Lower leg skin (tissue), 3 donors: Measurements from ENCODE around the gene LTB4R.

Experiments
- POLR2A ChIP-seq, 2 donors: fragments of 450-650 bp; IDR thresholded peaks; one replicate each; pipeline ENCODE4 v1.6.1; 2016 to 2017; ENCODE audit warnings: antibody characterized with exemption in 2 of 2, mild to moderate bottlenecking in 1 of 2, moderate library complexity in 1 of 2
- TF ChIP-seq, protein P1 (sequence below), 3 donors: fragments of 450-650 bp; IDR thresholded peaks; one replicate each; pipeline ENCODE4 v1.5.1; 2016; ENCODE audit warnings: antibody characterized with exemption in 3 of 3, mild to moderate bottlenecking in 3 of 3, moderate library complexity in 2 of 3

DNA sequence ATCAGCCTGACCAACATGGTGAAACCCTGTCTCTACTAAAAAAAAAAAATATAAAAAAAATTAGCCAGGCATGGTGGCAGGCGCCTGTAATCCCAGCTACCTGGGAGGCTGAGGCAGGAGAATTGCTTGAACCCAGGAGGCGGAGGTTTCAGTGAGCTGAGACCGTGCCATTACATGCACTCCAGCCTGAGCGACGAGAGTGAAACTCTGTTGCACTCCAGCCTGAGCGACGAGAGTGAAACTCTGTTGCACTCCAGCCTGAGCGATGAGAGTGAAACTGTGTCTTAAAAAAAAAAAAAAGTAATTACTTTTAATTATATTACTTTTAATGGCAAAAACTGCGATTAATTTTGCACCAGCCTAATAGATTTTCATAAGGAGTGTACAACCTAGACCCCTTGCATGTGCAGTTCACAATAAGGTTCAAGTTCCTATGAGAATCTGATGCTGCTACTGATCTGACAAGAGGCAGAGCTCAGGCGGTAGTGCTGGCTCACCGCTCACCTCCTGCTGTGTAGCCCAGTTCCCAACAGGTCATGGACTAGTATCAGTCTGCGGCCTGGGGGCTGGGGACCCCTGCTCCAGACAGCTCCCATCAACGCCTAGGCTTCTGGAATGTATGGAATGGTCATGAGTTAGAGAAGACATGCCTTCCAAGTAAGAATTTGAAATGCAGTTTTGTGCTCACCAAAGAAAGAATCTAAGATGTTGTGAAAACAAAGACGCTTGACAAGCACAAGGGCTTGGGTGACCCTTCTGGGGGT lies 10.1 kb downstream of the LTB4R start:
- TF ChIP-seq POLR2A (IDR thresholded peaks at IDR 0.05), result no peak
- TF ChIP-seq, protein P1, sequence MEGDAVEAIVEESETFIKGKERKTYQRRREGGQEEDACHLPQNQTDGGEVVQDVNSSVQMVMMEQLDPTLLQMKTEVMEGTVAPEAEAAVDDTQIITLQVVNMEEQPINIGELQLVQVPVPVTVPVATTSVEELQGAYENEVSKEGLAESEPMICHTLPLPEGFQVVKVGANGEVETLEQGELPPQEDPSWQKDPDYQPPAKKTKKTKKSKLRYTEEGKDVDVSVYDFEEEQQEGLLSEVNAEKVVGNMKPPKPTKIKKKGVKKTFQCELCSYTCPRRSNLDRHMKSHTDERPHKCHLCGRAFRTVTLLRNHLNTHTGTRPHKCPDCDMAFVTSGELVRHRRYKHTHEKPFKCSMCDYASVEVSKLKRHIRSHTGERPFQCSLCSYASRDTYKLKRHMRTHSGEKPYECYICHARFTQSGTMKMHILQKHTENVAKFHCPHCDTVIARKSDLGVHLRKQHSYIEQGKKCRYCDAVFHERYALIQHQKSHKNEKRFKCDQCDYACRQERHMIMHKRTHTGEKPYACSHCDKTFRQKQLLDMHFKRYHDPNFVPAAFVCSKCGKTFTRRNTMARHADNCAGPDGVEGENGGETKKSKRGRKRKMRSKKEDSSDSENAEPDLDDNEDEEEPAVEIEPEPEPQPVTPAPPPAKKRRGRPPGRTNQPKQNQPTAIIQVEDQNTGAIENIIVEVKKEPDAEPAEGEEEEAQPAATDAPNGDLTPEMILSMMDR (IDR thresholded peaks at IDR 0.05), result no peak
